NCI-H2029 (cell line): ENCODE measurements around the gene MTLN.
"Not testable (repeated sequence)": the region's sequence is repeated elsewhere in the genome, so short reads cannot be mapped to it uniquely, and the experiment has no call there.

Experiments used
- DNase-seq: peaks from one replicate; lab custom pipeline; 2025; lab: John Stamatoyannopoulos, UW

The MTLN gene

DNA sequence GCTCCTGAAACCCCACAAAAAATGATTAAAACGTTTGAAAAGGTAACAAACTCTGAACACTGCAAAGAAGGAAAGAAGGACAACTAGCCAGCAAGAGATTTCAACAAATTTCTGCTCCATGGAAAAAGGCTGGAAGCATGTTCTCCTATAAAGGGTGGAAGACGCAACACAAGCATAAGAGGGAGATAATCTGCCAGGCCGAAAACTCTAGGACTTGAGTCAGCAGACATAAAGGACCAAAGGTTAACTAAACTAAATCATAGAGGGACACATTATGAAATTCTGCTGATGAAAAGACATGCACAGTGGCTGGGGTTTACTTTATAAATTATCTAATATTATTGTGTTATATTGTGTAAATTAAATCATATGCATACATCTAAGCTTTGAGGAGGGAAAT is 14.3 kb downstream of the MTLN start:
- no peak for DNase-seq

DNA sequence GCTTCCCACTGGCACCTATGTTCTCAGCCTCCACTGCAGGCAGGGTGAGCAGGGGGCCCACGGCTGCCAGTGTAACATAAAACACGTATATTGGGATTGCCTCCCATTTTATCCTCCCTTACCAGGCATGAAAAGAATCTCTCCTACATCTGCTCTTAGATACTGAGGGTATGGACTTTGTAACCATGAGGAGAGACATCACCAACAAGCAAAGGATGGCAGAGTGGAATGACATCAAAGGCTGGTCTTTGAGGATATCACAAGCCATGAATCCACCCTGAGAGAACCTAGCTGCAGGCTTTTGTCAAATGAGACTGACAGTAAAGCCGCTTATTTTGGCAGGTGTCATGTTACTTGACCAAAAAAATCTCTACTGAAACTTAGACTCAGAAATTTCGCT is 14.9 kb downstream of the MTLN start:
- no peak for DNase-seq

DNA sequence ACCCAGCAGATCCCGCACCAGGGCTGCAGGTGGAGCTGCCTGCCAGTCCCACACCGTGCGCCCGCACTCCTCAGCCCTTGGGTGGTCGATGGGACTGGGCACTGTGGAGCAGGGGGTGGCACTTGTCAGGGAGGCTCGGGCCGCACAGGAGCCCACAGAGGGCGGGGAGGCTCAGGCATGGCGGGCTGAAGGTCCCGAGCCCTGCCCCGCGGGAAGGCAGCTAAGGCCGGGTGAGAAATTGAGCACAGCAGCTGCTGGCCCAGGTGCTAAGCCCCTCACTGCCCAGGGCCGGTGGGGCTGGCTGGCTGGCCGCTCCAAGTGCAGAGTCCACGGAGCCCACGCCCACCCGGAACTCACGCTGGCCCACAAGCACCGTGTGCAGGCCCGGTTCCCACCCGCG is 22.2 kb downstream of the MTLN start:
- not testable (repeated sequence) for DNase-seq

DNA sequence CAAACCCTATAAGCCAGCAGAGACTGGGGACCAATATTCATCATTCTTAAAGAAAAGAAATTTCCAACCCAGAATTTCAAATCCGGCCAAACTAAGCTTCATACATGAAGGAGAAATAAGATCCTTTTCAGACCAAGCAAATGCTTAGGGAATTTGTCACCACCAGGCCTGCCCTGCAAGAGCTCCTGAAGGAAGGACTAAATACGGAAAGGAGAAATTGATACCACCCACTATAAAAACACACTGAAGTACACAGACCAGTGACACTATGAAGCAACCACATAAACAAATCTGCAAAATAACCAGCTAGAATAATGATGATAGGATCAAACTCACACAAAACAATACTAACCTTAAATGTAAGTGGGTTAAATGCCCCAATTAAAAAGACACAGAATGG is 29.9 kb downstream of the MTLN start:
- DNase-seq = no peak

DNA sequence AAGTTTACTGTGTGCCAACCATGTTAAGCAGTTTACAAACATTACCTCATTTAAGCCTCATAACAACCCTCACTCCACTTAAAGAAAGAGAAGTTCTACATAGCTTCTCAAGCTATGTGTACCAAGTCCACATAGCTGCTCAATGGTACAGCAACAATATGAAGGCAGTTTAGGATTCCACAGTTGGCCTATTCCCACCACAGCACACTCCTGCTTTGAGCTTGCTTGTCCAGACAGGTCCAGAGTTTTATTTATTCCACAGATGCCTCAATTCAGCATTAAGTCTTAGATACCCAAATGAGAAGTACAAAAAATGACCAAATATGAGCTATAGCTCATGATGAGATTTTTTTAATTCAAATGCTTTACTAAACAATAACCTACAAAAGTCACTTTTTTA is 32.3 kb downstream of the MTLN start:
- no peak for DNase-seq

DNA sequence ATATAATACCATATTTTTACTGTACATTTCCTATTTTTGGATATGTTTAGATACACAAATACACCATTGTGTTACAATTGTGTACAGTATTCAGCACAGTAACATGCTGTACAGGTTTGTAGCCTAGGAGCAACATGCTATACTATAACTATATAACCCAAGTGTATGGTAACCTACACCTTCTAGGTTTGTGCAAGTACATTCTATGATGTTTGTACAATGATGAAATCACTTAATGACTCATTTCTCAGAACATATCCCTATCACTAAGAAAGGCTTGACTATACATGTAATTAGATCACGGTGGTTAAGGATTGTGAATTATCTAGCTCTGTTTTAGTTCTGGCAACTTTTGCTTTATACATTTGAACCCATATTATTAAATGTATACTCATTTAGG is 38.8 kb downstream of the MTLN start:
- DNase-seq = no peak

DNA sequence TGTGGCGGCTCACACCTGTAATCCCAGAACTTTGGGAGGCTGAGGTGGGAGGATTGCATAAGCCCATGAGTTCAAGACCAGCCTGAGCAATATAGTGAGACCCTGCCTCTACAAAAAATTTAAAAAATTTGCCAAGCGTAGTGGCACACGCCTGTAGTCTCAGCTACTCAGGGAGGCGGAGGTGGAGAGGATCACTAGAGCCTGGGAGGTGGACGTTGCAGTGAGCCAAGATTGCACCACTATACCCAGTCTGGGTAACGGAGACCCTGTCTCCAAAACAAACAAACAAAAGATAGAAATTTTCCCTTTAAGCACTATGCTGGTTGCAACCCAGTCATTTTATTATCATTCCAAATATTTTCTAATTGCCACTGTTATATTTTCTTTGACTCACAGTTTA is 39.8 kb downstream of the MTLN start:
- DNase-seq = no peak

DNA sequence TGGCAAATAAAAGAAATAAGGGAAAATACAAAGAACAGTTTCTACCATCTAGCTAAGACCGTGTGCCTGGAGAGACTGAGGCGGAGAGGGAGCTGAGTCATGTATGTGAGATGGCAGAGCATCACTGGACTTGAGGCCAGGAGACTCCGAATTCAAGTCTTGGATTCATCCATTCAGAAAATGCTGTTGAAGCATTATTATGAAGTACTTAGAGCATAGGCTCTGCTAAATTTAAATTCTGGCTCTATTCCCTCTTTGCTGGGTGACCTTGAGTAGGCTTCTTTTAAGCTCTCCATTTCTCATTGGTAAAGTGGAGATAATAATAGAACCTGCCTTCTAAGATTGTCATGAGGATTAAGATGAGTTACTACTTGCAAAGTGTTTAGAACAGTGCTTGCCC is 42.2 kb downstream of the MTLN start:
- no peak for DNase-seq

DNA sequence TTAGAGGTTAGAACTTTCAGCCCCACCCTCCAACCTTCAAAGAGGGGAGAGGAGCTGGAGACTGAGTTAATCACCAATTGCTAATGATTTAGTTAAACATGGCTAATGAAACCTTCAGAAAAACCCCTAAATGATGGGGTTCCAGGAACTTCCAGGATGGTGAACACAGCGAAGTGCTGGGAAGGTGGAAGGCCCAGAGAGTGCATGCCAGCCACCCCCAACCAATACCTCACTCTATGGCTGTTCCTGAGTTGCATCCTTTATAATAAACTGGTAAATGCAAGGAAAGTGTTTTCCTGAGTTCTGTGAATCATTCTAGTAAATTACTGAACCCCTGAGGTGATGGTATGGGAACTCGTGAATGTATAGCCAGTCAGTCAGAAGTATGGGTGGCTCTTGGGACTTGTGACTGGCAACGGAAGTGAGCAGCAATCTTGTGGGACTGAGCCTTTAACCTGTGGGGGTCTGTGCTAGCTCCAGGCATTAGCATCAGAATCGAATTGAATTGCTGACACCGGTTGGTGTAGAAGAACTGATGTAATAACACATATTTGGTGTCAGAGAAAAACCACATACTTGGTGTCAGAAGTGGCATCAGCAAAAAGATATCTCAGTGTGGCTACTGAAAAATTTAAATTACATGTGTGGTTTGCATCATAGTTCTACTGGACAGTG is 44.9 kb downstream of the MTLN start:
- no peak for DNase-seq

DNA sequence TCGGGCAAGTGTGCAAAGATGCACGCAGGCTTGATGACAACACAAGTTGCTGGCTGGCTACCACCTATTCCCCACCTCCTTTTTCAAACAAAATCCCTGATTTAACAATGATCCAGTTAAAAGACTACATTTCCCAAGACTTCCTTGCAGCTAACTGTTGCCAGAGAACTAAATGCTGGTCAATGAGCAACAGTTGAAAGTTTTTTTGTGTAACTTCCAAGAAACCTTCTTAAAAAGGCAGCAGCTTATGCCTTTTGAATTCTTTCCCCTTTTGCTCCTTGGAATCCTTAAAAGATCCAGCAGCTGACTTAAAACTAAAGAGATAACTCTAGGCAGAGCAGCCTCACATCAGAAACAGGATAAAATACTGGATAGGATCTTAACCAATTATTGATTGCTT is 46.1 kb downstream of the MTLN start:
- DNase-seq = no peak
